Tongue (tissue), 2 donors: ENCODE results near the gene CC2D1A. TPM values are rescaled to one million over a fixed set of nuclear protein-coding genes. Genes with fewer than 3 reads are reported as not detected.

Experiments
- DNase-seq: peaks from one replicate; pipeline ENCODE4 v3.0.0-alpha.2; 2015
- total RNA-seq: library from RNA; depleted of rRNA; stranded (reverse); fragments of >200 nt; gene quantifications from one replicate; pipeline ENCODE4 v1.2.3, GENCODE V29; 2014

The CC2D1A gene
- total RNA-seq, 1 donor from 2014 or later = 11.9 TPM

- DNase-seq = no peak
Measured at GRCh38 chr19:13877303-13877702, 28.7 kb upstream of the CC2D1A start.

- DNase-seq = peak; percentile 97
Measured at GRCh38 chr19:13880059-13881043, 25.6 kb upstream of the CC2D1A start.

- DNase-seq = peak; percentile 65
Measured at GRCh38 chr19:13881251-13881691, 24.7 kb upstream of the CC2D1A start.

- peak; percentile 34 for DNase-seq
Measured at GRCh38 chr19:13881692-13882418, 24.1 kb upstream of the CC2D1A start.

GRCh38 chr19:13882419-13882795 is 23.6 kb upstream of the CC2D1A start:
- DNase-seq = no peak

- no peak for DNase-seq
Measured at GRCh38 chr19:13882836-13883235, 23.2 kb upstream of the CC2D1A start.

GRCh38 chr19:13883516-13884064 is 22.4 kb upstream of the CC2D1A start:
- DNase-seq = peak; percentile 22

- no peak for DNase-seq
Measured at GRCh38 chr19:13884726-13885591, 21.0 kb upstream of the CC2D1A start.

- DNase-seq = no peak
Measured at GRCh38 chr19:13885826-13886365, 20.1 kb upstream of the CC2D1A start.

- DNase-seq = no peak
Measured at GRCh38 chr19:13887018-13887436, 19.0 kb upstream of the CC2D1A start.

- DNase-seq = no peak
Measured at GRCh38 chr19:13887517-13887916, 18.5 kb upstream of the CC2D1A start.

- DNase-seq = no peak
Measured at GRCh38 chr19:13888281-13888680, 17.7 kb upstream of the CC2D1A start.

- no peak for DNase-seq
Measured at GRCh38 chr19:13890136-13890535, 15.9 kb upstream of the CC2D1A start.

GRCh38 chr19:13892870-13893269 is 13.1 kb upstream of the CC2D1A start:
- DNase-seq = no peak

- DNase-seq = no peak
Measured at GRCh38 chr19:13894552-13894951, 11.4 kb upstream of the CC2D1A start.

- no peak for DNase-seq
Measured at GRCh38 chr19:13896227-13896626, 9.8 kb upstream of the CC2D1A start.

GRCh38 chr19:13899393-13899792 is 6.6 kb upstream of the CC2D1A start:
- DNase-seq = no peak

GRCh38 chr19:13899912-13900584 is 6.0 kb upstream of the CC2D1A start:
- DNase-seq = no peak

- no peak for DNase-seq
Measured at GRCh38 chr19:13902993-13903555, 2.9 kb upstream of the CC2D1A start.

- peak; percentile 47 for DNase-seq
Measured at GRCh38 chr19:13906521-13906904, 512 bp downstream of the CC2D1A start.

- no peak for DNase-seq
Measured at GRCh38 chr19:13906910-13907309, 909 bp downstream of the CC2D1A start.
